ENCODE measurements around the gene CORO2A.

CORO2A gene

DNA sequence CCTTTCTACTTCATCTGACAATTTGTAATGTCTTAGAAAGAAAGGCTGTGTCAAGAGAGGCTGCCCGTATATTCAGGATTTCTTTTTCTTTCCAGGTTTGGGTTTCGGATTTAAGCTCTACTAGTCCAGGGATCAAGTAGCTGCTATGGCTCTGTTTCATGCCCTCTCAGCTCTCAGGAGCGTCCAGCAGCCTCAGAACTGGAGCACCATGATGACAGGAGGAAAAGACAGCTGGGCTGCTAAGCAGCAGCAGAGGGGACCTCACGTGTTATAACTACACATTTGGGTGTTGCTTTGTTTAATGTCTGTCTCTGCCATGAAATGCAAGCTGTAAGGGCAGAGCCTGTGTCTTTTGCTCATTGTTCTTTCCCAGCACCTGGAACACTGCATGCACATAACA, 34.5 kb upstream of the CORO2A start (continued):
- TF ChIP-seq, protein P1, sequence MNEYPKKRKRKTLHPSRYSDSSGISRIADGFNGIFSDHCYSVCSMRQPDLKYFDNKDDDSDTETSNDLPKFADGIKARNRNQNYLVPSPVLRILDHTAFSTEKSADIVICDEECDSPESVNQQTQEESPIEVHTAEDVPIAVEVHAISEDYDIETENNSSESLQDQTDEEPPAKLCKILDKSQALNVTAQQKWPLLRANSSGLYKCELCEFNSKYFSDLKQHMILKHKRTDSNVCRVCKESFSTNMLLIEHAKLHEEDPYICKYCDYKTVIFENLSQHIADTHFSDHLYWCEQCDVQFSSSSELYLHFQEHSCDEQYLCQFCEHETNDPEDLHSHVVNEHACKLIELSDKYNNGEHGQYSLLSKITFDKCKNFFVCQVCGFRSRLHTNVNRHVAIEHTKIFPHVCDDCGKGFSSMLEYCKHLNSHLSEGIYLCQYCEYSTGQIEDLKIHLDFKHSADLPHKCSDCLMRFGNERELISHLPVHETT (tag by site-specific recombination; IDR thresholded peaks at IDR 0.05), result no peak
- no peak for TF ChIP-seq ZNF16 (tag by site-specific recombination; IDR thresholded peaks at IDR 0.05; ENCODE audit: low read depth)
- TF ChIP-seq ZNF341 (tag by site-specific recombination; IDR thresholded peaks at IDR 0.05; ENCODE audit: low read depth), result no peak
- TF ChIP-seq, protein P2, sequence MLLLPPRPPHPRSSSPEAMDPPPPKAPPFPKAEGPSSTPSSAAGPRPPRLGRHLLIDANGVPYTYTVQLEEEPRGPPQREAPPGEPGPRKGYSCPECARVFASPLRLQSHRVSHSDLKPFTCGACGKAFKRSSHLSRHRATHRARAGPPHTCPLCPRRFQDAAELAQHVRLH (tag by site-specific recombination; IDR thresholded peaks at IDR 0.05), result no peak
- TF ChIP-seq YY2 (tag by site-specific recombination; IDR thresholded peaks at IDR 0.05), result no peak
- TF ChIP-seq SALL2 (tag by site-specific recombination; IDR thresholded peaks at IDR 0.05; ENCODE audit: borderline replicate concordance), result no peak
- no peak for TF ChIP-seq ZNF23 (tag by site-specific recombination; IDR thresholded peaks at IDR 0.05; ENCODE audit: borderline replicate concordance)

DNA sequence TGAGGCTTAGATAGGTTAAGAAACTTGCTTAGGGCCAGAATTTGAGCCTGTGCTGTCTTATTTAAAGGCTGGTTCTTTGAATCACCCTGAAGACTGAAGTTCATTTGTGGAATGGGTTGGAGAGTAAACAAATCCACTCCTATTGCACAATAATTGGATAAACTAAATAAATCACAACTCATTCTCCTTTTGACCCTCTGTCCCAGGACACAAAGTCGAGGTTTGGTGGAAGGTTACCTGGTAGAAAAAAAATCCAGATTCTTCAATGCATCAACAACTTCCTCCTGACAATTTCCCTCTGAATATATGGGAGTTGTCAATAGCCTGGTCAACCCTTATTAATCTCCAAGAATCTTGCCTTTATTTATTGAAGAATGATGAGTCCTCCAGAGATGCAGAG, 34.1 kb upstream of the CORO2A start:
- H3K4me1 ChIP-seq (ENCODE audit: control insufficient read depth, insufficient read depth, low read length), result no peaks in the 10 kb centered on the region
- no peak overlapping the region for H3K4me3 ChIP-seq (ENCODE audit: low read depth, low read length)
- POLR2A ChIA-PET, result no interaction called here
- H3K9me3 ChIP-seq (ENCODE audit: control insufficient read depth, insufficient read depth, low read depth, low read length), result no peaks in the 10 kb centered on the region
- TF ChIP-seq KLF9 (tag by site-specific recombination; IDR thresholded peaks at IDR 0.05; ENCODE audit: low read depth) (no peak), PRDM1 (tag by site-specific recombination; IDR thresholded peaks at IDR 0.05) (no peak), ZXDB (tag by site-specific recombination; IDR thresholded peaks at IDR 0.05) (no peak), ZNF48 (tag by site-specific recombination; IDR thresholded peaks at IDR 0.05) (no peak), GFI1B (tag by site-specific recombination; IDR thresholded peaks at IDR 0.05) (no peak), ZNF433 (tag by site-specific recombination; IDR thresholded peaks at IDR 0.05; ENCODE audit: low read depth) (no peak), ZNF239 (tag by site-specific recombination; IDR thresholded peaks at IDR 0.05) (no peak), IKZF3 (tag by site-specific recombination; IDR thresholded peaks at IDR 0.05) (no peak)
- TF ChIP-seq, protein P3, sequence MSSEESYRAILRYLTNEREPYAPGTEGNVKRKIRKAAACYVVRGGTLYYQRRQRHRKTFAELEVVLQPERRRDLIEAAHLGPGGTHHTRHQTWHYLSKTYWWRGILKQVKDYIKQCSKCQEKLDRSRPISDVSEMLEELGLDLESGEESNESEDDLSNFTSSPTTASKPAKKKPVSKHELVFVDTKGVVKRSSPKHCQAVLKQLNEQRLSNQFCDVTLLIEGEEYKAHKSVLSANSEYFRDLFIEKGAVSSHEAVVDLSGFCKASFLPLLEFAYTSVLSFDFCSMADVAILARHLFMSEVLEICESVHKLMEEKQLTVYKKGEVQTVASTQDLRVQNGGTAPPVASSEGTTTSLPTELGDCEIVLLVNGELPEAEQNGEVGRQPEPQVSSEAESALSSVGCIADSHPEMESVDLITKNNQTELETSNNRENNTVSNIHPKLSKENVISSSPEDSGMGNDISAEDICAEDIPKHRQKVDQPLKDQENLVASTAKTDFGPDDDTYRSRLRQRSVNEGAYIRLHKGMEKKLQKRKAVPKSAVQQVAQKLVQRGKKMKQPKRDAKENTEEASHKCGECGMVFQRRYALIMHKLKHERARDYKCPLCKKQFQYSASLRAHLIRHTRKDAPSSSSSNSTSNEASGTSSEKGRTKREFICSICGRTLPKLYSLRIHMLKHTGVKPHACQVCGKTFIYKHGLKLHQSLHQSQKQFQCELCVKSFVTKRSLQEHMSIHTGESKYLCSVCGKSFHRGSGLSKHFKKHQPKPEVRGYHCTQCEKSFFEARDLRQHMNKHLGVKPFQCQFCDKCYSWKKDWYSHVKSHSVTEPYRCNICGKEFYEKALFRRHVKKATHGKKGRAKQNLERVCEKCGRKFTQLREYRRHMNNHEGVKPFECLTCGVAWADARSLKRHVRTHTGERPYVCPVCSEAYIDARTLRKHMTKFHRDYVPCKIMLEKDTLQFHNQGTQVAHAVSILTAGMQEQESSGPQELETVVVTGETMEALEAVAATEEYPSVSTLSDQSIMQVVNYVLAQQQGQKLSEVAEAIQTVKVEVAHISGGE (tag by site-specific recombination; conservative IDR thresholded peaks at IDR 0.05; ENCODE audit: low read depth), result no peak
- TF ChIP-seq, protein P4, sequence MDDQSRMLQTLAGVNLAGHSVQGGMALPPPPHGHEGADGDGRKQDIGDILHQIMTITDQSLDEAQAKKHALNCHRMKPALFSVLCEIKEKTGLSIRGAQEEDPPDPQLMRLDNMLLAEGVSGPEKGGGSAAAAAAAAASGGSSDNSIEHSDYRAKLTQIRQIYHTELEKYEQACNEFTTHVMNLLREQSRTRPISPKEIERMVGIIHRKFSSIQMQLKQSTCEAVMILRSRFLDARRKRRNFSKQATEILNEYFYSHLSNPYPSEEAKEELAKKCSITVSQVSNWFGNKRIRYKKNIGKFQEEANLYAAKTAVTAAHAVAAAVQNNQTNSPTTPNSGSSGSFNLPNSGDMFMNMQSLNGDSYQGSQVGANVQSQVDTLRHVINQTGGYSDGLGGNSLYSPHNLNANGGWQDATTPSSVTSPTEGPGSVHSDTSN (CRISPR knock-in tag; IDR thresholded peaks at IDR 0.05), result no peak
- H3K27ac ChIP-seq (ENCODE audit: extremely low read depth, low read depth, low read length), result no peak overlapping the region
- peaks cover 0 to 7% of the 10 kb centered on the region in 2 experiments; a peak in 1 of 3 replicates for H3K36me3 ChIP-seq (ENCODE audit: control insufficient read depth in 2 of 2, insufficient read depth in 1 of 2, low read length in 2 of 2)
- CTCF ChIA-PET, result interaction anchor here (1.3 kb wide), 1 partner anchor 303 kb away, joined by 3 read pairs; no protein-coding TSS in a partner anchor

DNA sequence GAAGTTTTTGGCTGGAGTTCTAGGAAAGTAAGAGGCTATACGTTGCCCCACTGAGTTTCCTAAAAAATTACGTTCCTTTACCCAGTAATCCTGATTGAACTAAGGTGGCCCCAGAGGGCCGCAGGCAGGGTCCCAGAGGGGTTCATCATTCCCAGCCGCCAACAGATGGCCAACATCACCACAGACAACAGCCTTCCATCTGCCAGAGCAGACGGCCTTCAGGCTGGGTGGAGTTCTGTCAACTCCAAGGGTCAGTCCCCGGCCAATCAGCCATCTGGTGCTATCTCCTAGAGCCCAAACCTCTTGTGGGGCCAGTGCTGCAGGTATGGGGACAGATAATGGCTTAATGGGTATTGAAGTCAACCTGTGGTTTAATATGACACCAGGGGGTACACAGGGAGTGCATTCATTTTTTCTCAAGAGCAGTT, 32.6 kb upstream of the CORO2A start:
- no peaks in the 10 kb centered on the region for H3K9me3 ChIP-seq (ENCODE audit: control insufficient read depth, insufficient read depth, low read depth, low read length)
- POLR2A ChIA-PET, result no interaction called here
- no peaks in the 10 kb centered on the region for H3K4me1 ChIP-seq (ENCODE audit: control insufficient read depth, insufficient read depth, low read length)
- peaks cover 0 to 7% of the 10 kb centered on the region in 2 experiments; a peak in 1 of 3 replicates for H3K36me3 ChIP-seq (ENCODE audit: control insufficient read depth in 2 of 2, insufficient read depth in 1 of 2, low read length in 2 of 2)
- TF ChIP-seq GLI4 (tag by site-specific recombination; IDR thresholded peaks at IDR 0.05), result no peak
- no peak for TF ChIP-seq ZNF768 (tag by site-specific recombination; IDR thresholded peaks at IDR 0.05)
- no peak for TF ChIP-seq MEIS1 (CRISPR knock-in tag; IDR thresholded peaks at IDR 0.05; ENCODE audit: borderline replicate concordance)
- TF ChIP-seq, protein P5, sequence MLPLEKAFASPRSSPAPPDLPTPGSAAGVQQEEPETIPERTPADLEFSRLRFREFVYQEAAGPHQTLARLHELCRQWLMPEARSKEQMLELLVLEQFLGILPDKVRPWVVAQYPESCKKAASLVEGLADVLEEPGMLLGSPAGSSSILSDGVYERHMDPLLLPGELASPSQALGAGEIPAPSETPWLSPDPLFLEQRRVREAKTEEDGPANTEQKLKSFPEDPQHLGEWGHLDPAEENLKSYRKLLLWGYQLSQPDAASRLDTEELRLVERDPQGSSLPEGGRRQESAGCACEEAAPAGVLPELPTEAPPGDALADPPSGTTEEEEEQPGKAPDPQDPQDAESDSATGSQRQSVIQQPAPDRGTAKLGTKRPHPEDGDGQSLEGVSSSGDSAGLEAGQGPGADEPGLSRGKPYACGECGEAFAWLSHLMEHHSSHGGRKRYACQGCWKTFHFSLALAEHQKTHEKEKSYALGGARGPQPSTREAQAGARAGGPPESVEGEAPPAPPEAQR (tag by site-specific recombination; IDR thresholded peaks at IDR 0.05), result no peak
- no peak for TF ChIP-seq ZNF48 (tag by site-specific recombination; IDR thresholded peaks at IDR 0.05)
- TF ChIP-seq TRIM28 (IDR thresholded peaks at IDR 0.05; ENCODE audit: borderline replicate concordance, low read length), result no peak
- no peak for TF ChIP-seq WT1 (tag by site-specific recombination; IDR thresholded peaks at IDR 0.05)
- TF ChIP-seq KLF9 (tag by site-specific recombination; IDR thresholded peaks at IDR 0.05; ENCODE audit: low read depth), result no peak
- no peak for TF ChIP-seq ZNF140 (tag by site-specific recombination; IDR thresholded peaks at IDR 0.05)
- CTCF ChIA-PET, result interaction anchor here (0.8 to 1.3 kb wide), 2 partner anchors 150 to 301 kb away, joined by 3 read pairs; no protein-coding TSS in a partner anchor
- no peak overlapping the region for H3K27ac ChIP-seq (ENCODE audit: extremely low read depth, low read depth, low read length)
- no peak overlapping the region for H3K4me3 ChIP-seq (ENCODE audit: low read depth, low read length)
